ENCODE results near the gene RALB. TPM values are rescaled to one million over a fixed set of nuclear protein-coding genes. Genes with fewer than 3 reads are reported as not detected.

RALB gene
- polyA plus RNA-seq, 1 of the 3 experiments (the other 2 are of a cell fraction), result 37.2 TPM

GRCh38 chr2:120341977-120342376 is 89.3 kb downstream of the RALB start (continued):
- TF ChIP-seq ZBTB33 (IDR thresholded peaks at IDR 0.05; ENCODE audit: borderline replicate concordance, low read depth) (no peak), SMC3 (IDR thresholded peaks at IDR 0.05; ENCODE audit: low read depth, low read length) (no peak), YY1 (IDR thresholded peaks at IDR 0.05; ENCODE audit: low read depth) (no peak), JUND (IDR thresholded peaks at IDR 0.05) (no peak), USF1 (IDR thresholded peaks at IDR 0.05; ENCODE audit: borderline replicate concordance, low read depth) (no peak), PBX3 (IDR thresholded peaks at IDR 0.05) (no peak), RXRA (IDR thresholded peaks at IDR 0.05; ENCODE audit: borderline replicate concordance, low read depth) (no peak), MXI1 (IDR thresholded peaks at IDR 0.05; ENCODE audit: low read depth, low read length) (no peak), MAX (IDR thresholded peaks at IDR 0.05; ENCODE audit: low read depth) (no peak), FOSL2 (IDR thresholded peaks at IDR 0.05; ENCODE audit: borderline replicate concordance, low read depth) (no peak)

GRCh38 chr2:120342446-120342845 is 89.8 kb downstream of the RALB start:
- DNase-seq, result no peak
- H3K27ac ChIP-seq (ENCODE audit: low read depth in 2 of 2, low read length in 1 of 2), result no peak overlapping the region
- no peaks in the 10 kb centered on the region for H4K20me1 ChIP-seq (ENCODE audit: insufficient read depth)
- ChIA-PET CTCF (interaction anchor here (0.7 to 6.2 kb wide), 23 partner anchors 10 to 1013 kb away, joined by 3 to 167 read pairs (median 6); no protein-coding TSS in a partner anchor), POLR2A (no interaction called here)
- no peaks in the 10 kb centered on the region for H3K9me2 ChIP-seq
- no peaks in the 10 kb centered on the region for H3F3A ChIP-seq (replicated peaks; ENCODE audit: insufficient read depth)
- no peak overlapping the region for H3K4me3 ChIP-seq (ENCODE audit: low read depth in 2 of 2, low read length in 1 of 2)
- no peak overlapping the region for H2AFZ ChIP-seq (ENCODE audit: low read depth)
- H3K9me3 ChIP-seq, result no peaks in the 10 kb centered on the region
- no peak overlapping the region for H3K9ac ChIP-seq
- no peaks in the 10 kb centered on the region for H3K36me3 ChIP-seq (replicated peaks in 1 of 2; ENCODE audit: control insufficient read depth in 1 of 2, insufficient read depth in 2 of 2, low read length in 1 of 2)
- H3K27me3 ChIP-seq (ENCODE audit: insufficient read depth), result peaks cover 67% of the 10 kb centered on the region
- 26% methylated on average over 3 of the region's 7 CpGs for WGBS (ENCODE audit: low lambda C conversion rate)
- no peak overlapping the region for H3K4me2 ChIP-seq
- H3K79me2 ChIP-seq (ENCODE audit: insufficient read depth), result no peaks in the 10 kb centered on the region
- peaks cover 0 to 14% of the 10 kb centered on the region in 2 experiments; a peak in 1 of 4 replicates for H3K4me1 ChIP-seq (ENCODE audit: control insufficient read depth in 1 of 2, insufficient read depth in 2 of 2, low read depth in 1 of 2, low read length in 1 of 2)
- TF ChIP-seq MAX (IDR thresholded peaks at IDR 0.05; ENCODE audit: low read depth) (no peak), SIN3A (IDR thresholded peaks at IDR 0.05; ENCODE audit: borderline replicate concordance, low read depth, low read length) (no peak), RCOR1 (IDR thresholded peaks at IDR 0.05; ENCODE audit: low read length) (no peak), TAF1 (IDR thresholded peaks at IDR 0.05; ENCODE audit: borderline replicate concordance, low read depth, low read length) (no peak), ELF1 (IDR thresholded peaks at IDR 0.05) (no peak), FOSL2 (IDR thresholded peaks at IDR 0.05; ENCODE audit: borderline replicate concordance, low read depth) (no peak), NFIC (IDR thresholded peaks at IDR 0.05; ENCODE audit: borderline replicate concordance) (no peak), ZBTB33 (IDR thresholded peaks at IDR 0.05; ENCODE audit: borderline replicate concordance, low read depth) (no peak), USF2 (IDR thresholded peaks at IDR 0.05; ENCODE audit: borderline replicate concordance, low read depth, low read length) (no peak), GABPA (IDR thresholded peaks at IDR 0.05; ENCODE audit: low read depth) (no peak), CHD2 (IDR thresholded peaks at IDR 0.05; ENCODE audit: low read length, partially characterized antibody) (no peak), PBX3 (IDR thresholded peaks at IDR 0.05) (no peak)

Measured in SK-N-SH (cell line).